ENCODE results near the gene KIF3B.
"Not testable (repeated sequence)": the region's sequence is repeated elsewhere in the genome, so short reads cannot be mapped to it uniquely, and the experiment has no call there.

KIF3B gene

DNA sequence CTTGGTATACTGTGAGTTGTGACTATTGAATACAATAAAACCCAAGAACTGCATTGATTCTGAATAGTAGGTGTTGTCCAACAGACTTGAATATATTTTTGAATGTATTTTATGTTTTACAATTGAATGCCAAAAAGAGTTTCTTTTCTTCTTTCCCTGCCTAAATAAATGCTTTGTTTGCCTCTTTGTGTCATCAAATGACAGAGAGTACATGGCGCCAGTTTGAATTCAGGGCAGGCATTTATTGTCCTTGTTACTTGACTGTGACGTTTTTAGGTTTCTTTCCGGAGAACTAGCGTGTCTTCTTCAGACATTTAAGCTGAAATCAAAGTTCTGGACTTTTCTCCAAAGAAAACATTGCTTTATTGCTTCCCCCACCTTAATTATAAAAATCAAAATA lies 16.6 kb downstream of the KIF3B start:
- no peak for DNase-seq (ENCODE audit: low read depth, low spot score)

DNA sequence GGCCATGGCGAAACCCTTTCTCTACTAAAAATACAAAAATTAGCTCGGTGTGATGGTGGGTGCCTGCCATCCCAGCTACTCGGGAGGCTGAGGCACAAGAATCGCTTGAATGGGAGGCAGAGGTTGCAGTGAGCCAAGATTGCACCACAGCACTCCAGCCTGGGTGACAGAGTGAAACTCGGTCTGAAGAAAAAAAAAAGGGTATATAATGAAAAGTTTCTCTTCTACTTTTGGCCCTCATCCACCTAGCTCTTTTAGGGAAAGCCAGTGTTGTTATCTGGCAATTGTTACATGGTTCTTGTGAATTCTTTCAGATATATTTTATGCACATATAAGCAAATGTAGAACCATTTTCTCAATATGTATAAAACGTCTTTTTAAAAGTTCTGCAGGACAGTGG lies 19.0 kb downstream of the KIF3B start:
- DNase-seq (ENCODE audit: low read depth, low spot score) = no peak

DNA sequence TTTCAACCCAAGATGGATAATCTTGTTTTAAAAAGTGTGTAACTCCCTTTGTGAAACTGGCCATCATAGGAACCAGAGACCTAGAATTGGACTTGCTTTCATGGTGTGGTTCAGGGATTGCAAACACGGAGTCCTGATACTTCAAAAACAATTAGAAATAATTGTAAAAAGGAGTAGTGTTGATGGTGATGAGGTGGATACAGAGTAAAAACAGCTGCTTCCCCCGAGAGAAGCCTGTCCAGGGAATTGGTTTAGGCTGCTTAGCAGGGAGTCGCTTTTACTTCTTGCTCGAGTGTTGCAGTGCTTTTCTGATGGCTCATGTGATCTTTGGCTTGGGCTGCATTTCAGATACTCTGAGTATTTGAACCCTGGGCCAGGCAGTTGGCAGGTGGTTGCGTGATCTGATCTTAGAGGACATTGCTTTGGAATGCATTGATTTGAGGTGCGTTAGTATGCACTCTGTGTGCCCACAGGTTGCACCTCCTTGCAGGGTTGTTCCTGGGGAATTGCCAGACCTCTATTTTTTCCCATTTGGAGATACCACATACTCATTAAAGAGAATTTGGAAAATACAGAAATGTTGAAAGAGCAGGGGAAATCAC lies 19.5 kb downstream of the KIF3B start:
- no peak for DNase-seq (ENCODE audit: low read depth, low spot score)

DNA sequence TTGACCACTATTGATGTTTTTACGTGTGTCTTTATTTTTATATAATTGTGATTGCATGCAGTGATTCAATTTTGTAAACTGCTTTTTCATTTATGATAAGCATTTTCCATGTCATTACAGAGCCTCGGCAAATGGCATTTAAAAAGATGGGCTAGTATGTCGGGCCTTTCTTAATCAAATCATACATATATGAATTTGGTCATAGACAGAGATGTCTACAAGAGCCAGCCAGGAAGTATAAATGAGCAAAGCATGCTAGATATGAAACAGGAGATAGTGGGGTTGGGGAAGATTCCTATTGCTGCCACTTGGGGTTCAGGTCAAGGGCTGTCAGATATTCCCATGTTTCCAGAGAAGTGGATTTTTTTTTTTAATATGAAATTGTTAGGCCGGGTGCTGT lies 20.0 kb downstream of the KIF3B start:
- DNase-seq (ENCODE audit: low read depth, low spot score) = no peak

- no peak for DNase-seq (ENCODE audit: low read depth, low spot score)
Observed at GRCh38 chr20:32300647-32301046, 23.2 kb downstream of the KIF3B start.

DNA sequence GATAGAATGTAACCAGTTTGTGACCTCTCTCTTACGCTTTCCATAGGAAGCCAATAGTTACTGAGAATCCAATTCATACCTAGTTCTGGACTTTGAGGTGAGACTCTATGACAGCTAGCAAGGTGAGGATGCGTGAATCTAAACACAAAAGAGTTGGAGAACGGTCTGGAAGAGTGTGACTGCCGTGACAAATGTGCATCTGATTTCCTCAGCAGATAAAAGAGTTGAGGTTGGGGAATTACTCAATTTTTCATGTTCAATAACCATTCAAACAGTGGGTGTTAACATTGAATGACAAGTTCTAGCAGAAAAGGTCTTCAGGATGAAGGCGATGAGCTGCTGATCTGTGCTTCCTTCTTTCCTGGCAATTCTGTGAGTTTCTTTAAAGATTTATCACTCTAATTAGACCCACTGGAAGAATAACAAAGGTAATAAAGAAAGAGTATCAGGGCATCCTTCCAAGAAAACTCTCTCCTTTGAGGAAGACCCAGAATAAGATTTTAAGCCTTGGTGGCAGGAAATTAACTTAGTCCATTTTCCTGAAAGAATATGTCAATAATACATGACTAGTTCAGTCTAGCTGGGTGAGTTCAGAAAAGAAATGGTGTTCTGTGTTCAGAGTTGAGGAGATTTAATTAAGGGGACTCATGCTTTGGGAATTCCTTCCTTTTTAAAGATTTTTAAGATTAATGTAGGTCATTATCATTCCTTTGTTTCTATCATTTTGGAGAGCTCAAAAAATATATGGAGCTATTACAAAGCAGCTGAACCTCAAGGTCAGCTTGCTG lies 24.5 kb downstream of the KIF3B start:
- DNase-seq (ENCODE audit: low read depth, low spot score) = no peak

DNA sequence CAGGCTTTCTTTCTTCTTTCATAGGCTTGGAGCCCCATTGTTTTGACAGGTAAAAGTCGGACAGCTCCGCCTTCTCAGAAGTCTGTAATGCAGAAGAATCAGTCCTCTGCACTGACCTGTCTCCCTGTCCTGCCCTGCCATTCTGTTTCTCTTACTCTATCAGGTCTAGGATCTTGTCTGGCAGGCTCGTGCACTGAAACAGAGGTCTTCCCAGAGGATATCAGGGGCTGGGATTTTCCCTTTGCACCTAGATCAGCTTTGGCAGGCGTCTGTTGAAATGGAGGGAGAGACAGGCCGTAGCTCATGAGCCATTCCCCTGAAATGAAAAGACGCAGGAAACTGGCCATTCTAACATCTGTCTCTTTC lies 25.0 kb downstream of the KIF3B start:
- DNase-seq (ENCODE audit: low read depth, low spot score) = no peak

DNA sequence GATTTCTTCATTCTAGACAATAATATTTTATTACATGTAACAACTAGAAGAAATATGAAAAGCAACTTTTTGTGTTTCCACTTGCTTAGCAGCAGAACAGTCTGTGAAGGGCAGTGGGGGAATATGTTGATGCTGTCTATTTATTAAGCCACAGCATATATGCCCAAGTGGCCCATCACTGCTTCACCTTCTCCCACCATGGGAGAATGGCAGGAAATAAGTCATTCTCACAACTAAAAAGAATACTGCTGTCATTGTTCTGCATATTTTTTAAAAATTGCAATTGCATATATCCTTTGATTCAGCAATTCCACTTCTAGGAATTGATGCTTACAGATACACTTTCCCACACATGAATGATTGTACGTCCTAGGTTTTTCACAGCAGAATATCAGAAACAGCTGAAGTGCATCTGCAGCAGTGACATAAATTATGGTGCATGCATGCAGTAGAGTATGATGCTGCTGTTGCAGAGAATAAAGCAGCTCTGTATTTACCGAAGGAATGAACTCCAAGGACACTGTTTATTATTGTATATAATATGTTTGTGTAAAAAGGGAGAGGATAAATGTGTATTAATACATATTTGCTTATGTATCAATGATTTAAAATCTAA lies 26.8 kb downstream of the KIF3B start:
- DNase-seq (ENCODE audit: low read depth, low spot score) = no peak

DNA sequence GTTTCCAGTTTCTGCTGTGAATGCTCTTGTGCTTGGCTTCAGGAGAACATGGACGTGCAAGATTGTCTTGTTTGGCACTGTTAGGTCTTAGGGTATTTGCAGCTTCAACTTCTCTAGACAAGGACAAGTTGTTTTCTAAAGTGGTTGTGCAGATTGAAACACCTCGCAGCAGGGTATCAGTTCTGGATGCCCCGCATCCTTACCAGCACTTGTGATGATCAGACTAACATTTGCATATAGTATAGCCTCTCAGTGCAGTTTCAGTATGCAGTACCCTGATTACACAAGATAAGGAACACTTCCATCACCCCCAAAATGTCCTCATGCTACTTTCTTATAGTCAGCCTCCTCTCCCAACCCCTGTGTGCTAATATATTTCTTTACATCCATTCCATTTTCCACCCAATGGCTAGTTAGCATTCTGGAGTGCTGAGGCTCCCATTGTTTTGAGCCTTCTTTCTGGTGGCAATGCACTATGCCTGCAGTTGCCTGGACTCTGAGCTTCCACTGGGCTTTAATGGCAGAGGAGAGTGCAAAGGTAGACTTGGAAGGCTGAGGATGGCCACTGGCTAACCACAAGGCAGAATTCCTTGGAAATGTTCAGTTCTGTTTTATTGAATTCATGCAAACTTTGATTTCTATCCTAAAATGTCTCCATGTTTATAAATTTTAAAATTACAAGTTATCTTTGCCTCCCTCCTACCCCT lies 35.4 kb downstream of the KIF3B start:
- no peak for DNase-seq (ENCODE audit: low read depth, low spot score)

DNA sequence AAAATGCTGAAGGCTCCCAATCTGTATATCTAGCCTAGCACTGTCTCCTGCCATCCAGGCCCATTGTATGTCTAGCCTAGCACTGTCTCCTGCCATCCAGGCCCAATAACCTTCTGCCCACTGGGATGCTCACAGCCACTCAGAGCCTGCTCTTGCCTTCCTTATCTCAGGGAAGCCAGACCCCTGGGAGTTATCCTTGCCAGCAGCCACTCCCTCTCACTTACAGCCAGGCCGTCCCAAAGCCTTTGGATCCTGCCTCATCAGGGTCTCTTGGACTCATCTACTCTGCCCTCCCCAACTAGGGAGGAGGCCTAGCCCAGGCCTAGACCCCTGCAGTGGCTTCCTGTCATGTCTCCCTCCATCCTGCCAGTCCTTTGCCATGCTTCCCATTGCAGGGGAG lies 37.3 kb downstream of the KIF3B start:
- DNase-seq (ENCODE audit: low read depth, low spot score) = no peak

GRCh38 chr20:32315399-32315798 lies 37.9 kb downstream of the KIF3B start:
- no peak for DNase-seq (ENCODE audit: low read depth, low spot score)

DNA sequence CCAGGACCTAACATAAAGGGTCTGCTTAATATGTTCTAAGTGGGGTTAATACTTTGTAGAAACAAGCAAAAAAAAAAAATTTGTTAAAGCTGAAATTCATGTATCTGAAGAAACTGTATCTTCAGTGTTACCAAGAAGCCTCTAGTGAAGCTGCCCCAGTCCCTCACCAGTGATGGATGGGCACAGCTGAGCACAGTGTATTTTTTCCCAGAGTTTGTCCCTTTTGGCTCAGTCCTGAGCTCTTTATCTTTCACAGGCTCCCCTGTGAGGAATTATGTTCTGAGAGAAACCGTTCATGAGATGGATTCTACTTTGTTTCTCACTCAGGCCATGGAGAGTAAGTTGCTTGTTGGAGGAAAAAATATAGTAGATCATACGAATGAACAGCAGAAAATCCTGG lies 38.4 kb downstream of the KIF3B start:
- no peak for DNase-seq (ENCODE audit: low read depth, low spot score)

- DNase-seq (ENCODE audit: low read depth, low spot score) = no peak
Observed at GRCh38 chr20:32316667-32317066, 39.2 kb downstream of the KIF3B start.

DNA sequence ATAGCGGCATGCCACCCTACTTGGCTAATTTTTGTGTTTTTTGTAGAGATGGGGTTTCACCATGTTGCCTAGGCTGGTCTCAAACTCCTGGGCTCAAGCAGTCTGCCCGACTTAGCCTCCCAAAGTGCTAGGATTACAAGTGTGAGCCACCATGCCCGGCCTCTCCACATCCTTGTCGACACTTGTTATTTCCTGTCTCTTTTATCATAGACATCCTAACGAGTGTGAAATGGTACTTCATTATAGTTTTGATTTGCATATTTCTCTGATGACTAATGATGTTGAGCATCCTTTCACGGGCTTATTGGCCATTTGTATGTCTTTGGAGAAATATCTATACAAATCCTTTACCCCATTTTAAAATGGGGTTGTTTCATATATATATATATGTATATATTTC lies 41.6 kb downstream of the KIF3B start:
- DNase-seq (ENCODE audit: low read depth, low spot score) = no peak

DNA sequence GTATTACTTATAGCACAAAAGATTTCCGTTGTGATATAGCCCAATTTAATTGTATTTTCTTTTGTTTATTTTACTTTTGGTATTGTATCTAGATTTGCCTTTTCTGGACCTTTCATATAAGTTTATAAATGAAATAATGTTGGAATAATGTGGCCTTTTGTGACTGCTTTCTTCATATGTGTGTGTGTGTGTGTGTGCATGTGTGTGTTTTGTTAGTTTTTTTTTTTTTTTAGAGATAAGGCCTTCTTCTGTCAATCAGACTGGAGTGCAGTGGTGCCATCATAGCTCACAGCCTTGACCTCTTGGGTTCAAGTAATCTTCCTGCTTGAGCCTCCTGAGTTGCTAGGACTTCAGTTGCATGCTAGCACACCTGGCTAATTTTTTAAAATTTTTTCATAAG lies 42.9 kb downstream of the KIF3B start:
- DNase-seq (ENCODE audit: low read depth, low spot score) = no peak

DNA sequence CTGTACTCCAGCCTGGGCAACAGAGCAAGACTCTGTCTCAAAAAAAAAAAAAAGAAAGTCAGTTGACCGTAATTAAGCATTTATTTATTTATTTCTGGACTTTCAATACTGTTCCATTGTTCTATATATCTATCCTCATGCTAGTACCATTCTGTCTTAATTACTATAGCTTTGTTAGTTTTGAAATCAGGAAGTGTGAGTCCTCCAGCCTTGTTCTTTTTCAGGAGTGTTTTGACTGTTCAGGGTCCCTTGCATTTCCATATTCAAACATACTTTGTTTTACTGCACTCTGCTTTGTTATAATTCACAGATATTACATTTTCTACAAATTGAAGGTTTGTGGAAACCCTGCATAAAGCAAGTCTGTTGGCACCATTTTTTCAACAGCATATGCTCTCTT lies 43.9 kb downstream of the KIF3B start:
- no peak for DNase-seq (ENCODE audit: low read depth, low spot score)

DNA sequence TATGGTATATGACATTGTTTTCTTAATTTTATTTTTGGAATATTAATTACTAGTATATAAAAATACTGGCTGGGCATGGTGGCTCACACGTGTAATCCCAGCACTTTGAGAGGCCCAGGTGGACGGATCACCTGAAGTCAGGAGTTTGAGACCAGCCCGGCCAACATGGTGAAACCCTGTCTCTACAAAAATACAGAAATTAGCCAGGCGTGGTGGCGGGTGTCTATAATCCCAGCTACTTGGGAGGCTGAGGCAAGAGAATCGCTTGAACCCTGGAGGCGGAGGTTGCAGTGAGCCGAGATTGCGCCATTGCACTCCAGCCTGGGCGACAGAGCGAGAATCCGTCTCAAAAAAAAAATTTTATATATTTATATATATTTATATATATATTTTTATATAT lies 44.8 kb downstream of the KIF3B start:
- DNase-seq (ENCODE audit: low read depth, low spot score) = not testable (repeated sequence)

GRCh38 chr20:32323761-32324160 lies 46.3 kb downstream of the KIF3B start:
- DNase-seq (ENCODE audit: low read depth, low spot score) = not testable (repeated sequence)

- no peak for DNase-seq (ENCODE audit: low read depth, low spot score)
Observed at GRCh38 chr20:32325706-32326503, 48.5 kb downstream of the KIF3B start.

- DNase-seq (ENCODE audit: low read depth, low spot score) = no peak
Observed at GRCh38 chr20:32326504-32326845, 49.0 kb downstream of the KIF3B start.

GRCh38 chr20:32327087-32327681 lies 49.7 kb downstream of the KIF3B start:
- DNase-seq (ENCODE audit: low read depth, low spot score) = no peak

Measured in smooth muscle cell of the brain vasculature (primary cell).